Chondrocyte (in vitro differentiated cells): ENCODE results near the gene COLEC11. TPM values are rescaled to one million over a fixed set of nuclear protein-coding genes. Genes with fewer than 3 reads are reported as not detected.

Experiments
- DNase-seq: peaks from one replicate; pipeline ENCODE4 v3.0.0; 2021; ENCODE audit warnings: mixed read lengths, low spot score
- H3K27ac Mint-ChIP-seq: one replicate; pipeline ENCODE4 v1.8.0; 2021; ENCODE audit warnings: mild to moderate bottlenecking, moderate library complexity, mixed read lengths; ENCODE audit not compliant: unreplicated experiment
- H3K27me3 Mint-ChIP-seq: 2 replicates; pipeline ENCODE4 v1.8.0; 2021; ENCODE audit warnings: low read depth, mixed read lengths
- H3K36me3 Mint-ChIP-seq: 2 replicates; pipeline ENCODE4 v1.8.0; 2021; ENCODE audit warnings: low read depth, mixed read lengths
- H3K4me1 Mint-ChIP-seq: 2 replicates; pipeline ENCODE4 v1.8.0; 2021; ENCODE audit warnings: low read depth, mild to moderate bottlenecking, mixed read lengths
- H3K4me3 Mint-ChIP-seq: one replicate; pipeline ENCODE4 v1.8.0; 2021; ENCODE audit warnings: mild to moderate bottlenecking, moderate library complexity, mixed read lengths; ENCODE audit not compliant: unreplicated experiment
- H3K9me3 Mint-ChIP-seq: 2 replicates; pipeline ENCODE4 v1.8.0; 2021; ENCODE audit warnings: low read depth, mixed read lengths
- CTCF ChIP-seq: fragments of 200-600 bp; sonication (generic); IDR thresholded peaks from 2 replicates; pipeline ENCODE4 v1.5.0; 2021; ENCODE audit warnings: antibody characterized with exemption, mild to moderate bottlenecking, moderate library complexity
- total RNA-seq: library from RNA; stranded (reverse); gene quantifications from 3 replicates; pipeline ENCODE4 v1.2.1, GENCODE V29; 2021

COLEC11 gene
- total RNA-seq, 1 donor from 2014 or later, result not detected

- Mint-ChIP-seq H3K27ac (no peak overlapping the region), H3K9me3 (no peaks in the 10 kb centered on the region), H3K36me3 (no peaks in the 10 kb centered on the region), H3K4me3 (no peak overlapping the region), H3K27me3 (peaks cover 6% of the 10 kb centered on the region), H3K4me1 (no peaks in the 10 kb centered on the region)
- TF ChIP-seq CTCF, result no peak
- DNase-seq, result peak; percentile 57
Measured at GRCh38 chr2:3644891-3645605, 50.1 kb downstream of the COLEC11 start.

DNA sequence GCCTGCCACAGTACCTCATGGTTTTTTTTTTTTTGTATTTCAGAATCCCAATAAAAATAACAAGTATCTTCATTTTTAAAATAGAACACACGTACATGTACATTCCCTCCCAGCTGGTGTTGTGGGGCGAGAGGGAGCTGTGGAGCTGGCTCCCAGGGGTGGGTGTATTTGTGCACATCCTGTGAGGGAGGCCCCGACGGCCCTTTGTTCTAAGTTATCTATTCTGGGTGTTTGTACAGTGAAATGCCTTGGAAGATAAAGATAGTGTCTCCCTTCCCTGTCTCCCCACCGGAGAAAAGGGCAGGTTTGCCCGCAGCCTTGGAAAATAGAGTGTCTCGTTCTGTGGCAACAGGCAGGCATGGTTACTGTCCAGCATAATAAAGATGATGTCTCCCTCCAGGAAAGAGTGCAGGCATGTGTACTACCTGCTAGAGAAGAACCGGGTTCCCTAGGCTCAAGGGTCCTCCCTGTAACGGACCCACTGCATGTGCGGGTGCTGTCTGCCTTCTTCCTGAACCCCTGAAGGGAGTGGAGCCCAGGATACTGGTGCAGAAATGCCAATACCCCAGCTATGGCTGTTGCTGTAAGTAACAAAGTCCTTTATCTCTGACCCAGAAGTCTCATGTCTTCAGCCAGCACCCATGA is 51.0 kb downstream of the COLEC11 start:
- Mint-ChIP-seq H3K27ac (no peak overlapping the region), H3K27me3 (peaks cover 7% of the 10 kb centered on the region), H3K4me3 (no peak overlapping the region), H3K4me1 (peaks cover 2% of the 10 kb centered on the region), H3K9me3 (no peaks in the 10 kb centered on the region), H3K36me3 (no peaks in the 10 kb centered on the region)
- TF ChIP-seq CTCF, result no peak
- peak; percentile 44 for DNase-seq

GRCh38 chr2:3646446-3646845 is 51.5 kb downstream of the COLEC11 start:
- Mint-ChIP-seq H3K9me3 (no peaks in the 10 kb centered on the region), H3K4me1 (peaks cover 7% of the 10 kb centered on the region), H3K36me3 (no peaks in the 10 kb centered on the region), H3K27me3 (peaks cover 9% of the 10 kb centered on the region), H3K4me3 (no peak overlapping the region), H3K27ac (no peak overlapping the region)
- DNase-seq, result peak; percentile 33
- TF ChIP-seq CTCF, result no peak

- peak; percentile 86 for DNase-seq
- TF ChIP-seq CTCF, result no peak
- Mint-ChIP-seq H3K27me3 (peaks cover 11% of the 10 kb centered on the region), H3K4me3 (no peak overlapping the region), H3K9me3 (no peaks in the 10 kb centered on the region), H3K4me1 (peaks cover 12% of the 10 kb centered on the region), H3K36me3 (no peaks in the 10 kb centered on the region), H3K27ac (no peak overlapping the region)
Measured at GRCh38 chr2:3647246-3647645, 52.3 kb downstream of the COLEC11 start.

DNA sequence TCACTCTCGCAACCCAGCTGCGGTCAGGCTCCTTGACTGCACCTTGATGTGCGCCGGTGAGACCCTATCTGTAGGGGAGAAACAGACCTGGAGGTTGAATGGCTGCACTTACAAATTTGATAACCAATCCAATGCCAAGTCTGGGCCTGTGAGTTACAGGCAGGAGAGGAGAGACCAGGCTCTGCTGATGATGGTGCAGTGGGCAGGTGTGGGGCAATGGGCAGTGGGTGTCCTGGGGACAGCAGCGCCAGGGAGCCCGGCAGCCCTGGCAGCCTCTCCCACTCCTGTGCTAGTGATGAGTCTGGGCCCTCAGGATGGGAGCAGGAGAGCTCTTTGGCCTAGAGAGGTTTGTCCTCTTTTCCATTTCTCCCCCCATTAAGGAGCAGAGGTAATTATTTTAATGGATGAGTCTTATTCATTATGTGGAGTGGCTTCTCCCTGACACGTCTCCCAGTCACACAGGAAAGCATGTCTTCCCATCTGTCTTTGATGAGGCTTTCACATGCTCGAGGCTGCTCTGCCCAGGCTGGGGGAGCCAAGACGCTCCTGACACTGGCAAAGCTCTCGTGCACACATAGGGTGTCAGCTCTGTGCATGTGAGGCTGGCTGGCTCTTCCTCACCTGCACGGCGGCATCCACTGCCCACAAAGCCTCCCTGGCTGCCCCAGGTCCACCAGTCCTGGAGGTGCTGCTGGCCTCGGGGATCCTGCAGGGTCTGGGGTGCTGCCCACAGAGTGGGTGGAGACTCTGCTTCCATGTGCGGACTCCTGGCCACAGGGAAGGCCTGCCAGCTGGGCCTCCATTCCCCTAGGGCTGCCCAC is 53.1 kb downstream of the COLEC11 start:
- Mint-ChIP-seq H3K36me3 (no peaks in the 10 kb centered on the region), H3K27me3 (peaks cover 11% of the 10 kb centered on the region), H3K27ac (no peak overlapping the region), H3K9me3 (no peaks in the 10 kb centered on the region), H3K4me1 (peaks cover 12% of the 10 kb centered on the region), H3K4me3 (no peak overlapping the region)
- no peak for TF ChIP-seq CTCF
- peak; percentile 36 for DNase-seq
